Umbilical cord (tissue), 2 donors: Measurements from ENCODE around the gene DHRS3. TPM values are rescaled to one million over a fixed set of nuclear protein-coding genes. Genes with fewer than 3 reads are reported as not detected.

Source experiments
- DNase-seq: peaks from one replicate; pipeline ENCODE4 v3.0.0-alpha.2; 2015; ENCODE audit warnings: low spot score
- total RNA-seq: library from RNA; depleted of rRNA; stranded (reverse); fragments of >200 nt; gene quantifications from one replicate; pipeline ENCODE4 v1.2.3, GENCODE V29; 2014; ENCODE audit warnings: low replicate concordance; ENCODE audit not compliant: insufficient read depth

The DHRS3 gene
- total RNA-seq, 1 donor from 2014 or later = 107 TPM

DNA sequence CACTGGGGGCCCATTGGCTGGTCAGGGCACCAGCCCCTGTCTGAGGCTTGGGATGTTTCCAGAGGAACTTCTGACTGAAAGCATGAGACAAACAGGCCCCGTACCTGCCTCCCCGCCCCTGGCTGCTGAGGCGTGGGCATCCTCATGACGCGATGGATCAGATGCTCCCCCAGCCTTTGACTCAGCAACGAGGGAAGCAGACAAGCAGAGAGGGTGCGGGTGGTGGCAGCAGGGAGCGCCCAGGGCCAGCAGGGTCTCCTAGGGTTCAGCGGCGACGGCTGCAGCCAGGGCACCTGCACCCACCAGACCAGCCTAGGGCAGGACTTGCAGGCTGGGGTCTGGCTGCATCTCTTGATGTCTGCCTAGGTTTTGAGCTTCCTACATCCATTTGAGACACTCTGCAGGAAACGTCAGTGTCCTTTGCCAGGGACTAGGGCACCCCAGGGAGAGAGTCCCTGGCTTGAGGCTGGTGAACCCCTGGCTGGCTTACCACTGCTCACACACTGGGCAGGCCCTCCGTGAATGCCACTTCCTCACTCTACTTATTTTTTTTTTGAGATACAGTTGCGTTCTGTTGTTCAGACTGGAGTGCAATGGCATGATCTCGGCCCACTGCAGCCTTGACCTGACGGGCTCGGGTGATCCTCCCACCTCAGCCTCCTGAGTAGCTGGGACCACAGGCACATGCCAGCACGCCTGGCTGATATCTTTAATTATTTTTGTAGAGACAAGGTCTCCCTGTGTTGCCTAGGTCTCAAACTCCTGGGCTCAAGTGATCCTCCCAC lies 63.3 kb downstream of the DHRS3 start:
- DNase-seq = no peak

- DNase-seq = no peak
Measured at GRCh38 chr1:12553963-12554362, 64.0 kb downstream of the DHRS3 start.

DNA sequence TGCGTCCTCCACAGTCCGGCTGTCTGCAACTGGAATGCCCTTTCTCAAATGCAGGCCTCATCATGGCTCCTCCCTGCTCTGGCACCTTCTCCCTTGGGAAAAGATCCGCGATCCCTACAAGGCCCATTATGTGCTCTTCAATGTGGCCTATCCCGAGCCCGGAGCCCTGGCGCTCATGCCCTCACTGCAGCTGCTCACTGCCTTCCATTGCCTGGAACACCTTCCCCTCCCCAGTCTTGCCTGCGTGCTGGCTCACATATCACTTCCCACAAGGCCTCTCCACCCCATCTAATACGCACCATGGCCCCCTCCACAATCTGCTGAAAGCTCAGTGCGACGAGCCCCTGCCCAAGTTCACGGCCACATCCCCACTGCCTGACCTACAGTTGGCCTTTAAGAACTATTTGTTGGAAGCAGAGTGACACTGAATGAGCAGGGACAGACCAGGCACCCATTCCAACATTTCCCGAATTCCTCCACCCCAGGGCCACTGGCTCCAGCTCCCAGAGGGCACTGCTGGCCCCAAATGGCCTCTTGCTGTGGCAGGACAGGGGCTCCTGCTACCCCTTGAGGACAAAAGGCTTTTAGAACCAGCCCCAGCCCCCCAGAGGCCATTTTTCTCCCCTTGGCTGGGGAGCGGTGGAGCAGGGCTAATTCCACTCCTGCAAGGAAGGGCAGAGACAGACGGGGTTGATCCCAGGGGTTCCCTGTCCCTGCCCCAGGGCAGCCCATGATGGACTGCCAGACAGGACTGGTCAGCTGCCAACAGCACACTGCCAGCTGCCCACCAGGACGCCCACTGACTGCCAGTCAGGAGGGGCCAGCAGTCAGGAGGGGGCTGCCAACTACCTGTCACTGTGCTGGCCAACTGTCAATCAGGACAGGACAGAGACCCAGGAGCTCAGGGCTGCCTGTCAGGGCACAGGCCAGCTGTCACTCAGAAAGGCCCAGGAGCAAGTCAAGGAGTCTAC lies 64.8 kb downstream of the DHRS3 start:
- no peak for DNase-seq

DNA sequence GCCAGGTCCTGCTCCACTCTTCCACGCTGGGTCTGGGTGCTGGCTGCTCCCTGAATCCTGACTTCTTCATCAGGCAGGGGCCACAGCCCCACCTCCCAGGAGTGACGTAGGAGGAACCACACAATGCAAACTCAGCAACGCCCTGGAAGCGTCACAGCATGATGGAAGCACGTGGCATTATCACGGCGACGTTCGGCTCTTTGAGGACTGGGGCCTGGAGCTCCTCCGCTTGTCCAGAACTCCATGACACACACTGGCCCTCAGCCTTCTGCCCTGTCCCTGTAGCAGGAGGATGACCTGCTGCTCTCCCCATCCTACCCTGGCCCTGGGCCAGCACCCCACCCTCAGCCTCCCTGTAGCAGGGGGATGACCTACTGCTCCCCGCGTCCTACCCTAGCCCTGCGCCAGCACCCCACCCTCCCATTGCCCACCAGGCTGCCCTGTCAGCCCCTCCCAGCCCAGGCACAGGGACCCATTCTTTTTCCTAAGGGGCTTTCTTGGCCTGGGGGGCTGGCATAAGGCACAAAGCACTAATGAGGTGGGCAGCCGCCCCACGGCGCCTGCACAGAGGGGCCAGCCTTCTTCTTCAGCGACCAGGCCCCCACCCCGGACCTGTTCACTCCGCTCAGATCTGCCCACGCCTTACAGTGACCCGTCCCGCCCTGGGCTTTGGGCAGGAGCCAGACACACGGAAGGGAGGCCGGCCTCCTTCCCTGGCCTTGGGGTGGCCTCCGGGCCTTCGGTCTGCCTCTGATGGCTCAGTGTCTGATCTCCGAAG lies 65.7 kb downstream of the DHRS3 start:
- DNase-seq = no peak

DNA sequence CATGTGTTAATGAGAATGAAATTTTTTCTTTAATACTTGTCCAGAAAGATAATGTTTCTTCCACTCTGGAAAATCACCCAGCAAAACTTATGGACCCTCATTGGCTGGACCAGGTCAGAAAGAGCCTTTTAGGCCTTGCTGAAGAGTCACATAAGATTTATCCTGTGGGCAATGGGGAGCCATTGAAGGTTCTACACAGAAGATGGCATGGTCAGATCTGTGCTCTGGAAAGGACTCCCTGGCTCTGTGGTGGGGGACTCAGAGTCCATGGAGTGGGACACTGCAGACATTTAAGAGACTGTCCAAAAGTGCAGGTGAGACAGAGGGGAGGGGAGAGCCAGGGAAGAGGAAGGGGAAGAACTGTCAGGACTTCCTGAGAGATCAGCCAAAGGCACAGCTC lies 66.4 kb downstream of the DHRS3 start:
- DNase-seq = no peak

GRCh38 chr1:12549460-12550349 lies 68.3 kb downstream of the DHRS3 start:
- DNase-seq = no peak

DNA sequence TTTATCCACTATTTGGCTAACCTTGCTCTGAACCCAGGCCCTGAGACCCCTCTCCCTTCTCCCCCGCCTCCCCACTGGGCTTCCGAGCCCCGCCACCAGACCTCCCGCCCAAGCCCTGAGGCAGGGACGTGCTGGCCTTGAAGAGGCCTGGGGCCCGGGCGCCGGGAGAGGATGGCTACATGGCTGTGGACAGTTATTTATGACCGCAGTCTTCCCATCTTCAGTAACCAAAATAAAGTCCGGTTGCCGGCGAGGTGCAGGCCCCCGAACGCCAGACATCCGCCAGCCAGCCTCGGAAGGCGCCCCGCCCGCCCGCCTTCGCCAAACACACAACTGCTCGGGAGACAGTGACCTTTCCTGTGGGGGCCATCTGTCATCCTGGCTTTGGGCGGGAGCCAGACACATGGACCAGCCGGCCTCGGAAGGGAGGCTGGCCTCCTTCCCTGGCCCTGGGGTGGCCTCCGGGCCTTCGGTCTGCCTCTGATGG lies 69.0 kb downstream of the DHRS3 start:
- DNase-seq = no peak

DNA sequence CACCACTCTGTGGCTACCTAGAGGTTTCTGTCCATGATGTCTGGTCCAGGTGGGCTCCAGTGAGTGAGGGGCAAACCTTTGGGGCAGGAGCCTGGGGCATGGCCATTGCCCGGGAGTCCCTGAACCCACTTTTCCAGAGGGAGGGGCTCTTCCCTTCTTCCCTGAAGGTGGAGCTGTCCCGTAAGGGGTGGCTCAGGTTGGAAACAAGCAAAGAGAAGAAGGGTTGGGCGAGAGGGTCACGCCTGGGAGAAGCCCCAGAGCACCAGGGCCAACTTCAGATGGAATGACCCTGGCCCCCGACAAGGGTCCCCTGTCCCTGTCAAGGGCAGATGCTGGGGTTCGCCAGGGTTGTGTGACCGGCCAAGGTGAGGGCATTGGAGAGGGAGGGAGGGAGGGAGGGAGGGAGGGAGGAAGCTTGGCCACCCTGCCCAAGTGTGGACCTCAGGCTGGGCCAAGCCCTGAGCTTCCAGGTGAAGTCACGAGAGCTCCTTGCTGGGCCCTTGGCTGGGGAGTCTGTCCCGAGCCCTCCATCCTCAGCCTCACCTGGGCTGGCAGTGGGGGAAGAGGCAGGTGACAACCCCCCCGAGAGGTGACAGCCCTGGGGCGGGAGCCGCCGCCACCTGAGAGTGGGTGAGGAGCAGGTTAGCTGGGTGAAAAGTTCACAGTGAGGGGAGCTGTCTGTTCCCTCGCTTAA lies 69.6 kb downstream of the DHRS3 start:
- DNase-seq = no peak

- no peak for DNase-seq
Measured at GRCh38 chr1:12547586-12548225, 70.3 kb downstream of the DHRS3 start.

- DNase-seq = no peak
Measured at GRCh38 chr1:12546771-12547585, 71.0 kb downstream of the DHRS3 start.

DNA sequence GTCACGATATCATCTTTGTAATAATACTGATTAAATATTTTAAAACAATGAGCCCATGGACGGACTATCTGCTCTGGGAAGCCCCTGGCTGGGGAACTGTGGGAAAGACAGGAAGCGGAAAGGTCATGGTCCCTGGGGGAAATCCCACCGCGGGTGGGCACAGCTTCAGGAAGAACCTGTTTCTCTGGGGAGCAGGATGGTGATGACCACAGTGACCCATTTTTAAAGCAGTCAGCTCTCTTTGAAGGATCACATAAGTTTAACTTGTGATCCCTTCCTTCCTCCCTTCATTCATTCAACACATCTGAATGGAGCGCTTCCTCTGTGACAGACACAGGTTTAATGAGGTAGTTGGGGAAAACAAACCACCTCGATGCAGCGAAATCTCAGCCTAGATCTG lies 73.0 kb downstream of the DHRS3 start:
- no peak for DNase-seq

- no peak for DNase-seq
Measured at GRCh38 chr1:12544357-12544756, 73.7 kb downstream of the DHRS3 start.

GRCh38 chr1:12543740-12544154 lies 74.3 kb downstream of the DHRS3 start:
- no peak for DNase-seq

DNA sequence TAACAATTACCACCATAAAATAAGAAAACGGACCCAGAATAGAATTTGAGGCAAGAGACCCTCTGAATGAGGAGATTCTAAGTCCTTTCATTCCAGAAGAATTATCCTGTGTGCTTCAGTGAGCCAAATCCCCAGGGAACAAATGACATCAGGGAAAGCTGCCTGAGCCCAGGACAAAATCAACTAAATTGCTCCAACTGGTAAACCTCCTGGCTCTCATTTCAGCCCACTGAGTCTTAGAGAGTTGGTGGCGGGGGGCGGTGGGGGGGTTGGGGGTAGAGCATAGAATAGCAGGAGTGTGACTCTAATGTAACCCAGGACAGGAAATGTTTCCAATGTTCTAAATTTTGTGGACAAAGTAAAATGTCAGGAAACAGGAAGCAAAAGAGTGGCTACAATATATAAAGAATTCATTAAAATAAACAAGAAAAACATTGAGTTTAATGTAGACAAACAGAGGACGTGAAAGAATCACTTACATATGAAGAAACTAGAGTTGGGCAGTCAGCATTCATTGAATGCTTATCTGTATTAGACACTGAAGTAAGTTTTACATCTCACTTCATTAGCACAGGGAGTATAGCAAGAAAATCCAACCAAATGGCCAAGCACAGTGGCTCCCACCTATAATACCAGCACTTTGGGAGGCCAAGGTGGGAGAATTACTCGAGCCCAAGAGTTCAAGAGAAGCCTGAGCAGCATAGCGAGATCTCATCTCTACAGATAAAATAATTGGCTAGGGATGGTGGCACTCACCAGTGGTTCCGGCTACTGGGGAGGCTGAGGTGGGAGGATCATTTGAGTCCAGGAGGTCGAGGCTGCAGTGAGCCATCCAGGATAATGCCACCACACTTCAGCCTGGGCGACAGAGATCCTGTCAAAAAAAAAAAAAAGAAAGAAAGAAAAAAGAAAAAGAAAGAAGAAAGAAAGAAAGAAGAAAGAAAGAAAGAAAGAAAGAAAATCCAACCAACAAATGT lies 75.1 kb downstream of the DHRS3 start:
- no peak for DNase-seq

GRCh38 chr1:12542138-12542465 lies 75.9 kb downstream of the DHRS3 start:
- no peak for DNase-seq

DNA sequence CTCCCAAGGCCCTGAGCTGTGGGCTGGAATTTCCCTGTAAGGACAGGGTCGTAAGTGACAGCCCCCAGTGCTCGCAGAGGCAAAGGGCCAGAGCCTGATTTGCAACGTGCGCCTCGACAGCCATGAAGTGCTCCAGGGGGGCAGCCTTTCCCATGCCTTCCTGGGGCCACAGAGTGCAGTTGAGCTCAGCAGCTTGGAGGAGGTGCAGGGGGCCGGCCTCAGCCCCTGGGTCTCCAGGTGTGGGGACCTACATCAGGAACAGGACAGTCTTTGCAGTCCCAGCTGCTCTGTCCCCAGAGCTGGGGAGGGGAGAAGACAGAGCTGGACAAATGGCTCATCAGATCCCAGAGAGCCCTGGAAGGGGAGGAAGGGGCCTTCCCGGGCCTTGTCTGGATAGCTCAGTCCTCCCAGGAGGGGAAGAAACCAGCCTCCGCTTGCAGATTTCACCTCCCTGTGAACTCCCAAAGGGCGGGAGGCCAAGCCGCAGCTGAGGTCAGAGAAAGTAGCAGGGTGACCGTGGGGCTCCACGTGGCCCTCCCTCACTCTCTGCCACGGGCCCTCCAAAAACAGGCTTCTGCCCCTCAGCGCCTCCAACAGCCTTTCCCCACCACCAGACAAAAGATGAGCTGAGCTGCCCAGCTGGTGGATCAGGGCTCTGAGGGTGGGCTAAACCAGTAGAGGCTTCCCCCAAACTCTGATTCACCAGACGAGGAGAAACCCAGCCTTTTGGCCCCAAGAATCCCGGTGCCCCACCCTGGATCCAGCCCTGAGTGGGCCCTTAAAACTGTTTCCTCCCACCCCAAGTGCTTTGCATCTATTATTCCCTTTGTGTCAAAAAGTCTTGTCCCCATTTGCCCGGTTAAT lies 76.5 kb downstream of the DHRS3 start:
- DNase-seq = peak; percentile 80
